Kidney tubule cell (primary cell): ENCODE results near the gene SPATA6L.

Source experiments
- DNase-seq: peaks from one replicate; pipeline ENCODE4 v3.0.0-alpha.2; 2018; ENCODE audit warnings: low spot score

The SPATA6L gene

GRCh38 chr9:4666042-4666699, at the start of gene SPATA6L:
Gene SPATA6L, minus strand, starts transcription at chr9:4666480. Its CDS starts 230 bp downstream, at chr9:4666250.
- peak; percentile 66 for DNase-seq

- no peak for DNase-seq
Measured at GRCh38 chr9:4714266-4715016, 48.2 kb upstream of the SPATA6L start.

GRCh38 chr9:4713849-4714248, 47.6 kb upstream of the SPATA6L start:
- no peak for DNase-seq

GRCh38 chr9:4709380-4709779, 43.1 kb upstream of the SPATA6L start:
- DNase-seq: no peak

GRCh38 chr9:4706971-4707622, 40.8 kb upstream of the SPATA6L start:
- DNase-seq: no peak

- no peak for DNase-seq
Measured at GRCh38 chr9:4706021-4706420, 39.7 kb upstream of the SPATA6L start.

GRCh38 chr9:4704129-4704528, 37.8 kb upstream of the SPATA6L start:
- DNase-seq: peak; percentile 13

GRCh38 chr9:4701526-4701925, 35.2 kb upstream of the SPATA6L start:
- DNase-seq: no peak

GRCh38 chr9:4700932-4701331, 34.7 kb upstream of the SPATA6L start:
- no peak for DNase-seq

GRCh38 chr9:4700091-4700490, 33.8 kb upstream of the SPATA6L start:
- DNase-seq: no peak

GRCh38 chr9:4691795-4692194, 25.5 kb upstream of the SPATA6L start:
- no peak for DNase-seq

- no peak for DNase-seq
Measured at GRCh38 chr9:4690144-4690543, 23.9 kb upstream of the SPATA6L start.

- DNase-seq: peak; percentile 30
Measured at GRCh38 chr9:4689687-4690104, 23.4 kb upstream of the SPATA6L start.

- DNase-seq: no peak
Measured at GRCh38 chr9:4689021-4689420, 22.7 kb upstream of the SPATA6L start.

- DNase-seq: no peak
Measured at GRCh38 chr9:4686584-4686983, 20.3 kb upstream of the SPATA6L start.

GRCh38 chr9:4686112-4686511, 19.8 kb upstream of the SPATA6L start:
- DNase-seq: no peak

GRCh38 chr9:4684820-4685219, 18.5 kb upstream of the SPATA6L start:
- no peak for DNase-seq

- peak; percentile 16 for DNase-seq
Measured at GRCh38 chr9:4680750-4681149, 14.5 kb upstream of the SPATA6L start.

- DNase-seq: no peak
Measured at GRCh38 chr9:4680173-4680525, 13.9 kb upstream of the SPATA6L start.

- peak; percentile 97 for DNase-seq
Measured at GRCh38 chr9:4679268-4680172, 13.2 kb upstream of the SPATA6L start, which contains the start of gene CDC37L1. Gene CDC37L1, plus strand, starts transcription at chr9:4679569. Its CDS starts 199 bp downstream, at chr9:4679768.

GRCh38 chr9:4678679-4679267, 12.5 kb upstream of the SPATA6L start:
- peak; percentile 60 for DNase-seq

GRCh38 chr9:4677392-4677791, 11.1 kb upstream of the SPATA6L start:
- DNase-seq: no peak
